Measurements from ENCODE around the gene PLCD1.

DNA sequence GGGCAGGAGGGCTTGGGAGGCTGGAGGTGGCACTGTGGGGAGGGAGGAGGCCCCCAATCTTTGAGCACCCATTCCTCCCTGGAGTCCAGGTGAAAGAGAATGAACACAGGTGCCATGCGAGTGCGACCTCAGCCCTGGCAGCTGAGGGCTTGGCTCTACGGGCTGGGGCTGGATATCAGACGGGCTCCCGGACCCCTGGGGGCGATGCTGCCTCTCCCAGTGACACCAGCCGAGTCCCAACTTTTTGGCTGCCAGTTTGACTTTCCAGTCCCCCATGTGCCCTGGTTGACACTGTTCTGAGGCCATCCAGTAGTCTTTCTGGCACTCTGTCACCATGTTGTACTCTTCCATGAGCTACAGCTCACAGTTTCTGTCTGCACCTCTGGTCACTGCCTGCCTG, 37.6 kb downstream of the PLCD1 start:
- TF ChIP-seq, protein P1, sequence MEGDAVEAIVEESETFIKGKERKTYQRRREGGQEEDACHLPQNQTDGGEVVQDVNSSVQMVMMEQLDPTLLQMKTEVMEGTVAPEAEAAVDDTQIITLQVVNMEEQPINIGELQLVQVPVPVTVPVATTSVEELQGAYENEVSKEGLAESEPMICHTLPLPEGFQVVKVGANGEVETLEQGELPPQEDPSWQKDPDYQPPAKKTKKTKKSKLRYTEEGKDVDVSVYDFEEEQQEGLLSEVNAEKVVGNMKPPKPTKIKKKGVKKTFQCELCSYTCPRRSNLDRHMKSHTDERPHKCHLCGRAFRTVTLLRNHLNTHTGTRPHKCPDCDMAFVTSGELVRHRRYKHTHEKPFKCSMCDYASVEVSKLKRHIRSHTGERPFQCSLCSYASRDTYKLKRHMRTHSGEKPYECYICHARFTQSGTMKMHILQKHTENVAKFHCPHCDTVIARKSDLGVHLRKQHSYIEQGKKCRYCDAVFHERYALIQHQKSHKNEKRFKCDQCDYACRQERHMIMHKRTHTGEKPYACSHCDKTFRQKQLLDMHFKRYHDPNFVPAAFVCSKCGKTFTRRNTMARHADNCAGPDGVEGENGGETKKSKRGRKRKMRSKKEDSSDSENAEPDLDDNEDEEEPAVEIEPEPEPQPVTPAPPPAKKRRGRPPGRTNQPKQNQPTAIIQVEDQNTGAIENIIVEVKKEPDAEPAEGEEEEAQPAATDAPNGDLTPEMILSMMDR (IDR thresholded peaks at IDR 0.05) = no peak
- TF ChIP-seq POLR2A (IDR thresholded peaks at IDR 0.05) = no peak
- TF ChIP-seq EP300 (IDR thresholded peaks at IDR 0.05) = no peak
